ENCODE measurements around the gene ATOH8.

DNA sequence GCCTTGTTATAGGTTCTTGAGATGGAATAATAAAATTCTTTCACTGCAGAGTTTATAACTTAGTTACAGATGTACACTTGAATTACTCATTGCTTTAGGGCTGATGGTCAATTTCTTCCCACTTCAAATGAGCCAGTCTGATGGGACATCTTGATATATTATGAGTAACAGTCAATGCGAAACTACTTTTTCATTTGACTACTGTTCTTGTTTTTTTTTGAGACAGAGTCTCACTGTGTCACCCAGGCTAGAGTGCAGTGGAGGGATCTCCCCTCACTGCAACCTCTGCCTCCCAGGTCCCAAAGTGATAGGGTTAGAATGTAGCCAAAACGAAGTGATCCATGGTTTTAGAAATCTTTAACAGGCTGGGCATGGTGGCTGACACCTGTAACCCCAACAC is 77.9 kb downstream of the ATOH8 start:
- TF ChIP-seq CTCF (IDR thresholded peaks at IDR 0.05) (no peak), USF2 (IDR thresholded peaks at IDR 0.05; ENCODE audit: borderline replicate concordance, low read depth, low read length) (no peak), POLR2AphosphoS5 (IDR thresholded peaks at IDR 0.05; ENCODE audit: low read depth, low read length) (no peak), CHD2 (IDR thresholded peaks at IDR 0.05; ENCODE audit: low read length, partially characterized antibody) (no peak), MXI1 (IDR thresholded peaks at IDR 0.05; ENCODE audit: low read depth, low read length) (no peak), RAD21 (IDR thresholded peaks at IDR 0.05; ENCODE audit: low read length) (no peak), YY1 (IDR thresholded peaks at IDR 0.05; ENCODE audit: low read depth) (no peak), EP300 (IDR thresholded peaks at IDR 0.05; ENCODE audit: borderline replicate concordance in 1 of 2, low read depth in 1 of 2, low read length in 1 of 2) (no peak), GATA2 (CRISPR knock-in tag; IDR thresholded peaks at IDR 0.05) (no peak), TAF1 (IDR thresholded peaks at IDR 0.05; ENCODE audit: borderline replicate concordance, low read depth, low read length) (no peak), RFX5 (IDR thresholded peaks at IDR 0.05; ENCODE audit: low read length) (no peak), FOXJ3 (CRISPR knock-in tag; IDR thresholded peaks at IDR 0.05) (no peak)

Measured in SK-N-SH (cell line).